ENCODE measurements around the gene SSH2.
"Not testable (repeated sequence)": the region's sequence is repeated elsewhere in the genome, so short reads cannot be mapped to it uniquely, and the experiment has no call there.

Gene SSH2

GRCh38 chr17:29677824-29678223 lies 252.2 kb downstream of the SSH2 start:
- H2AFZ ChIP-seq (ENCODE audit: low read depth): no peak overlapping the region
- H3K27me3 ChIP-seq (ENCODE audit: insufficient read depth, low read depth): no peaks in the 10 kb centered on the region
- H3K9ac ChIP-seq: no peak overlapping the region
- peaks cover 23% of the 10 kb centered on the region for H3K4me1 ChIP-seq (ENCODE audit: low read depth, poor library complexity, severe bottlenecking)
- TF ChIP-seq CTCF (conservative IDR thresholded peaks at IDR 0.05; ENCODE audit: low read depth, low read length): no peak
- H3K36me3 ChIP-seq (ENCODE audit: insufficient read depth): no peaks in the 10 kb centered on the region; the same call in 1 of the 2 replicates
- H3K79me2 ChIP-seq (ENCODE audit: insufficient read depth, low read depth): no peaks in the 10 kb centered on the region
- no peaks in the 10 kb centered on the region for H4K20me1 ChIP-seq (ENCODE audit: insufficient read depth)
- no peak overlapping the region for H3K4me2 ChIP-seq
- no peak overlapping the region for H3K4me3 ChIP-seq (IDR thresholded peaks at IDR 0.05; ENCODE audit: insufficient read depth, low read depth, low read length)
- no peak overlapping the region for H3K27ac ChIP-seq

- no peak overlapping the region for H3K27ac ChIP-seq
- H3K36me3 ChIP-seq (ENCODE audit: insufficient read depth): no peaks in the 10 kb centered on the region; the same call in 1 of the 2 replicates
- TF ChIP-seq CTCF (conservative IDR thresholded peaks at IDR 0.05; ENCODE audit: low read depth, low read length): no peak
Measured at GRCh38 chr17:29677221-29677791, 252.7 kb downstream of the SSH2 start.

GRCh38 chr17:29675961-29676360 lies 254.1 kb downstream of the SSH2 start:
- not testable (repeated sequence) for H3K36me3 ChIP-seq (ENCODE audit: insufficient read depth); H3K4me2 ChIP-seq; H3K9ac ChIP-seq; H2AFZ ChIP-seq (ENCODE audit: low read depth); H3K79me2 ChIP-seq (ENCODE audit: insufficient read depth, low read depth); H3K27me3 ChIP-seq (ENCODE audit: insufficient read depth, low read depth); H3K27ac ChIP-seq; H3K4me3 ChIP-seq (IDR thresholded peaks at IDR 0.05; ENCODE audit: insufficient read depth, low read depth, low read length); H4K20me1 ChIP-seq (ENCODE audit: insufficient read depth)
- H3K4me1 ChIP-seq (ENCODE audit: low read depth, poor library complexity, severe bottlenecking): peaks cover 11% of the 10 kb centered on the region

More at GRCh38 chr17:29677221-29677791, 252.7 kb downstream of the SSH2 start:
- Histone ChIP-seq H3K79me2 (ENCODE audit: insufficient read depth, low read depth) (no peaks in the 10 kb centered on the region), H3K4me1 (ENCODE audit: low read depth, poor library complexity, severe bottlenecking) (peaks cover 21% of the 10 kb centered on the region), H3K4me3 (IDR thresholded peaks at IDR 0.05; ENCODE audit: insufficient read depth, low read depth, low read length) (no peak overlapping the region), H3K9ac (no peak overlapping the region), H4K20me1 (ENCODE audit: insufficient read depth) (no peaks in the 10 kb centered on the region), H2AFZ (ENCODE audit: low read depth) (no peak overlapping the region), H3K4me2 (no peak overlapping the region), H3K27me3 (ENCODE audit: insufficient read depth, low read depth) (no peaks in the 10 kb centered on the region)

GRCh38 chr17:29674281-29674680 lies 255.7 kb downstream of the SSH2 start:
- Histone ChIP-seq H3K79me2 (ENCODE audit: insufficient read depth, low read depth) (no peaks in the 10 kb centered on the region), H3K4me3 (IDR thresholded peaks at IDR 0.05; ENCODE audit: insufficient read depth, low read depth, low read length) (no peak overlapping the region), H3K36me3 (ENCODE audit: insufficient read depth) (no peaks in the 10 kb centered on the region), H2AFZ (ENCODE audit: low read depth) (no peak overlapping the region), H3K9ac (no peak overlapping the region), H3K27me3 (ENCODE audit: insufficient read depth, low read depth) (no peaks in the 10 kb centered on the region), H3K4me1 (ENCODE audit: low read depth, poor library complexity, severe bottlenecking) (peaks cover 11% of the 10 kb centered on the region), H4K20me1 (ENCODE audit: insufficient read depth) (no peaks in the 10 kb centered on the region), H3K27ac (no peak overlapping the region), H3K4me2 (no peak overlapping the region)
- TF ChIP-seq CTCF (conservative IDR thresholded peaks at IDR 0.05; ENCODE audit: low read depth, low read length): no peak

GRCh38 chr17:29671661-29672060 lies 258.4 kb downstream of the SSH2 start:
- H3K36me3 ChIP-seq (ENCODE audit: insufficient read depth): no peaks in the 10 kb centered on the region
- H3K79me2 ChIP-seq (ENCODE audit: insufficient read depth, low read depth): no peaks in the 10 kb centered on the region
- no peak overlapping the region for H3K4me2 ChIP-seq
- H3K27ac ChIP-seq: no peak overlapping the region
- H3K4me3 ChIP-seq (IDR thresholded peaks at IDR 0.05; ENCODE audit: insufficient read depth, low read depth, low read length): no peak overlapping the region
- H3K4me1 ChIP-seq (ENCODE audit: low read depth, poor library complexity, severe bottlenecking): peaks cover 11% of the 10 kb centered on the region
- no peaks in the 10 kb centered on the region for H4K20me1 ChIP-seq (ENCODE audit: insufficient read depth)
- no peak for TF ChIP-seq CTCF (conservative IDR thresholded peaks at IDR 0.05; ENCODE audit: low read depth, low read length)
- H3K27me3 ChIP-seq (ENCODE audit: insufficient read depth, low read depth): no peaks in the 10 kb centered on the region
- no peak overlapping the region for H3K9ac ChIP-seq
- H2AFZ ChIP-seq (ENCODE audit: low read depth): no peak overlapping the region

Data from KMS-11 (cell line).